Germinal center (tissue), 1 donor: ENCODE measurements around the gene ITGB1BP2.
"Not testable (repeated sequence)": the region's sequence is repeated elsewhere in the genome, so short reads cannot be mapped to it uniquely, and the experiment has no call there.

Experiments used
- DNase-seq: peaks from one replicate; pipeline ENCODE4 v3.0.0; 2012; ENCODE audit warnings: mixed read lengths, low spot score

ITGB1BP2 gene

GRCh38 chrX:71302461-71303213 lies 1.1 kb downstream of the ITGB1BP2 start:
- DNase-seq = no peak

GRCh38 chrX:71304561-71304960 lies 3.0 kb downstream of the ITGB1BP2 start:
- no peak for DNase-seq

GRCh38 chrX:71315917-71316316 lies 14.4 kb downstream of the ITGB1BP2 start:
- no peak for DNase-seq

GRCh38 chrX:71316959-71317358 lies 15.4 kb downstream of the ITGB1BP2 start:
- not testable (repeated sequence) for DNase-seq

GRCh38 chrX:71320126-71320525 lies 18.6 kb downstream of the ITGB1BP2 start:
- no peak for DNase-seq

- no peak for DNase-seq
These were observed 20.2 kb downstream of the ITGB1BP2 start for GRCh38 chrX:71321731-71322130.

- DNase-seq = not testable (repeated sequence)
These were observed 22.9 kb downstream of the ITGB1BP2 start for GRCh38 chrX:71324452-71324851.

GRCh38 chrX:71326394-71326793 lies 24.8 kb downstream of the ITGB1BP2 start:
- DNase-seq = no peak

- DNase-seq = not testable (repeated sequence)
These were observed 47.7 kb downstream of the ITGB1BP2 start for GRCh38 chrX:71349151-71349665.

- DNase-seq = not testable (repeated sequence)
These were observed 48.3 kb downstream of the ITGB1BP2 start for GRCh38 chrX:71349867-71350266.

- DNase-seq = not testable (repeated sequence)
These were observed 50.9 kb downstream of the ITGB1BP2 start for GRCh38 chrX:71352439-71352838.
